Pancreas (tissue), 10 donors: ENCODE data around the gene MRPL41. TPM values are rescaled to one million over a fixed set of nuclear protein-coding genes. Genes with fewer than 3 reads are reported as not detected.
"Not testable (repeated sequence)": the region's sequence is repeated elsewhere in the genome, so short reads cannot be mapped to it uniquely, and the experiment has no call there.

Experiments used
- ATAC-seq, 4 donors: fragments of 200-7000 bp; cut with Tn5 transposase; one replicate each; pipeline versions ENCODE4 v1.8.0 to v1.9.1; 2020; ENCODE audit warnings: mild to moderate bottlenecking in 4 of 4, moderate library complexity in 4 of 4
- DNase-seq, 6 donors: peaks; one replicate each; pipeline ENCODE4 v3.0.0-alpha.2; 2020
- FAIRE-seq: peaks from 2 replicates; lab custom pipeline; 2012; peaks lifted over from hg19 to GRCh38; lab: Jason Lieb, UNC
- H3K27ac ChIP-seq, 4 donors: fragments of 200-600 bp; sonication (generic); 1 replicate in 3 of 4; 2 replicates in 1 of 4; pipeline versions ENCODE4 v1.5.0 to v1.8.0; 2020
- H3K27me3 ChIP-seq, 4 donors: fragments of 200-600 bp; one replicate each; pipeline ENCODE4 v1.8.0; 2021
- H3K36me3 ChIP-seq, 3 donors: fragments of 200-600 bp; sonication (generic) in 1 of 3; one replicate each; pipeline versions ENCODE4 v1.5.0 to v1.8.0; 2020 to 2021
- H3K4me1 ChIP-seq, 3 donors: fragments of 200-600 bp; one replicate each; pipeline ENCODE4 v1.8.0; 2021
- H3K4me3 ChIP-seq, 4 donors: fragments of 200-600 bp; sonication (generic) in 2 of 4; one replicate each; pipeline versions ENCODE4 v1.5.0 to v1.8.0; 2020 to 2021
- H3K9me3 ChIP-seq, 4 donors: fragments of 200-600 bp; one replicate each; pipeline ENCODE4 v1.8.0; 2021
- CTCF ChIP-seq, 4 donors: fragments of 200-600 bp; sonication (generic) in 3 of 4; IDR thresholded peaks; one replicate each; pipeline versions ENCODE4 v1.5.0 to v1.8.0; 2021; ENCODE audit warnings: antibody characterized with exemption in 4 of 4
- WGBS, 2 donors: extraction: QIAGEN DNeasy Blood & Tissue Kit; methylation state at CpG; one replicate each; pipeline ENCODE4 v1.1.7; 2013; 5-methylcytosine and 5-hydroxymethylcytosine counted together
- intact Hi-C, 3 donors: fragments of 100-400 bp; cut with DNase I; formaldehyde crosslinking; loops; one replicate each; pipeline versions ENCODE4 v1.11.1 to v1.14.2; 2022
- polyA plus RNA-seq, 2 donors: library from polyadenylated mRNA; stranded (reverse); fragments of 200-250 nt; gene quantifications; one replicate each; pipeline ENCODE4 v1.2.3, GENCODE V29; 2013
- total RNA-seq, 6 donors: library from RNA; stranded (reverse); fragmentation: NEBNext Ultra II Directional in 4 of 6; extraction: Animal tissue kit (Norgen Biotek cat#: 25700) in 4 of 6; gene quantifications; one replicate each; pipeline versions ENCODE4 v1.2.1 to v1.2.4, GENCODE V29; 2021 to 2023
- donor health status: healthy with polysubstance abuse.
- donor health status: DM: no; HTN: no; CAD: no; lungs with moderate emphysema.
- donor health status: DM: no; HTN: no; CAD: no.
- donor health status: control.
- donor health status: control.
- donor health status: Bipolar disorder and iron deficiency.
- donor health status: DM: yes; HTN: yes; CAD: no.
- donor health status: DM: no; HTN: no; CAD: no.
- donor health status: DM: no; HTN: no; CAD: no.
- donor health status: DM: yes; HTN: yes; CAD: no.

The MRPL41 gene
- total and polyA plus RNA-seq, 8 donors, result 16.6 to 74.1 (median 23.6) TPM

- no peak overlapping the region for H3K4me3 ChIP-seq
- no peaks in the 10 kb centered on the region for H3K27me3 ChIP-seq
- peaks cover 0 to 3% (median 0%) of the 10 kb centered on the region in 3 donors for H3K4me1 ChIP-seq
- DNase-seq (no peak), FAIRE-seq (no peak), ATAC-seq (no peak)
- WGBS, 2 donors, result 83% methylated on average over 24 of the region's 24 CpGs
- H3K27ac ChIP-seq, result no peak overlapping the region
- H3K36me3 ChIP-seq, result peaks cover 0 to 14% (median 0%) of the 10 kb centered on the region in 3 donors
- no peaks in the 10 kb centered on the region for H3K9me3 ChIP-seq
- intact Hi-C loops, result no loop called here
- TF ChIP-seq CTCF (IDR thresholded peaks at IDR 0.05), result no peak
Measured at GRCh38 chr9:137556069-137556838, 4.6 kb downstream of the MRPL41 start.

- no peaks in the 10 kb centered on the region for H3K4me1 ChIP-seq
- WGBS, 2 donors, result 97% methylated on average over 4 of the region's 4 CpGs
- peaks cover 0 to 20% (median 0%) of the 10 kb centered on the region in 3 donors for H3K36me3 ChIP-seq
- DNase-seq (no peak), ATAC-seq (no peak), FAIRE-seq (no peak)
- intact Hi-C loops, result no loop called here
- no peak overlapping the region for H3K27ac ChIP-seq
- no peaks in the 10 kb centered on the region for H3K9me3 ChIP-seq
- no peak overlapping the region for H3K4me3 ChIP-seq
- H3K27me3 ChIP-seq, result no peaks in the 10 kb centered on the region
- no peak for TF ChIP-seq CTCF (IDR thresholded peaks at IDR 0.05)
Measured at GRCh38 chr9:137558127-137558526, 6.4 kb downstream of the MRPL41 start.

GRCh38 chr9:137564134-137564533 is 12.5 kb downstream of the MRPL41 start:
- Histone ChIP-seq H3K4me1 (no peaks in the 10 kb centered on the region), H3K27me3 (no peaks in the 10 kb centered on the region), H3K4me3 (no peak overlapping the region), H3K9me3 (no peaks in the 10 kb centered on the region), H3K36me3 (peaks cover 0 to 21% (median 8%) of the 10 kb centered on the region in 3 donors), H3K27ac (no peak overlapping the region)
- FAIRE-seq, result no peak
- DNase-seq, result no peak
- ATAC-seq, result no peak
- intact Hi-C loops, result loop anchor here in 1 of 3 donors (10.0 kb wide), 1 partner anchor 131 kb away; no protein-coding TSS in a partner anchor
- no peak for TF ChIP-seq CTCF (IDR thresholded peaks at IDR 0.05)
- WGBS, 2 donors, result 89 to 93% methylated on average over 10 of the region's 10 CpGs

GRCh38 chr9:137564817-137565411 is 13.2 kb downstream of the MRPL41 start:
- WGBS, 2 donors, result 91 to 93% methylated on average over 18 of the region's 18 CpGs
- Histone ChIP-seq H3K4me3 (no peak overlapping the region), H3K27me3 (no peaks in the 10 kb centered on the region), H3K27ac (no peak overlapping the region), H3K9me3 (no peaks in the 10 kb centered on the region), H3K4me1 (no peaks in the 10 kb centered on the region), H3K36me3 (peaks cover 0 to 21% (median 8%) of the 10 kb centered on the region in 3 donors)
- TF ChIP-seq CTCF (IDR thresholded peaks at IDR 0.05), result no peak
- no peak for FAIRE-seq
- DNase-seq, result peak in 1 of 6 donors; percentile 3
- intact Hi-C loops, result loop anchor here in 1 of 3 donors (10.0 kb wide), 1 partner anchor 130 kb away; no protein-coding TSS in a partner anchor
- ATAC-seq, result no peak

GRCh38 chr9:137568445-137568844 is 16.8 kb downstream of the MRPL41 start:
- not testable (repeated sequence) for ATAC-seq, DNase-seq, H3K4me3 ChIP-seq, H3K27ac ChIP-seq, FAIRE-seq, H3K9me3 ChIP-seq, H3K27me3 ChIP-seq, H3K4me1 ChIP-seq
- peaks cover 0 to 26% (median 8%) of the 10 kb centered on the region in 3 donors for H3K36me3 ChIP-seq
- WGBS, 2 donors, result 88 to 91% methylated on average over 5 of the region's 5 CpGs
- intact Hi-C loops, result loop anchor here in 1 of 3 donors (10.0 kb wide), 1 partner anchor 126 kb away; no protein-coding TSS in a partner anchor
